GM21786 (cell line): Measurements from ENCODE around the gene MEF2B.

Experiments
- ATAC-seq: cut with Tn5 transposase; IDR thresholded peaks from one replicate; pipeline ENCODE4 v1.9.1; 2021; ENCODE audit not compliant: unreplicated experiment

MEF2B gene

GRCh38 chr19:19170053-19170872, at the start of gene MEF2B:
Gene MEF2B, minus strand, starts transcription at chr19:19170263. Its CDS starts 19,528 bp downstream, at chr19:19150735.
- ATAC-seq, result peak; percentile 75

GRCh38 chr19:19218911-19219310, 48.8 kb upstream of the MEF2B start:
- ATAC-seq, result no peak

- no peak for ATAC-seq
These were observed 47.0 kb upstream of the MEF2B start for GRCh38 chr19:19217099-19217498.

- no peak for ATAC-seq
These were observed 45.7 kb upstream of the MEF2B start for GRCh38 chr19:19215792-19216191.

- ATAC-seq, result no peak
These were observed 44.8 kb upstream of the MEF2B start for GRCh38 chr19:19214892-19215291.

GRCh38 chr19:19214159-19214490, 44.1 kb upstream of the MEF2B start:
- no peak for ATAC-seq

GRCh38 chr19:19213426-19214158, 43.5 kb upstream of the MEF2B start:
- no peak for ATAC-seq

- ATAC-seq, result no peak
These were observed 42.9 kb upstream of the MEF2B start for GRCh38 chr19:19212916-19213315.

- ATAC-seq, result no peak
These were observed 41.7 kb upstream of the MEF2B start, which contains the start of gene NCAN for GRCh38 chr19:19211499-19212420. Gene NCAN, plus strand, starts transcription at chr19:19211958. Its CDS starts 4,996 bp downstream, at chr19:19216954.

GRCh38 chr19:19209372-19209771, 39.3 kb upstream of the MEF2B start:
- ATAC-seq, result no peak

GRCh38 chr19:19207637-19208572, 37.8 kb upstream of the MEF2B start:
- no peak for ATAC-seq

- ATAC-seq, result no peak
These were observed 36.9 kb upstream of the MEF2B start for GRCh38 chr19:19206938-19207337.

- no peak for ATAC-seq
These were observed 35.6 kb upstream of the MEF2B start for GRCh38 chr19:19205416-19206410.

GRCh38 chr19:19204181-19204580, 34.1 kb upstream of the MEF2B start:
- ATAC-seq, result no peak

- peak; percentile 83 for ATAC-seq
These were observed 33.2 kb upstream of the MEF2B start, which contains the start of gene NR2C2AP for GRCh38 chr19:19203012-19203856. Gene NR2C2AP, minus strand, starts transcription at chr19:19203414. Its CDS starts 354 bp downstream, at chr19:19203060.

- ATAC-seq, result no peak
These were observed 32.6 kb upstream of the MEF2B start for GRCh38 chr19:19202707-19203011.

GRCh38 chr19:19201697-19202630, 31.9 kb upstream of the MEF2B start:
- no peak for ATAC-seq
